ENCODE results near the gene VTI1A.

DNA sequence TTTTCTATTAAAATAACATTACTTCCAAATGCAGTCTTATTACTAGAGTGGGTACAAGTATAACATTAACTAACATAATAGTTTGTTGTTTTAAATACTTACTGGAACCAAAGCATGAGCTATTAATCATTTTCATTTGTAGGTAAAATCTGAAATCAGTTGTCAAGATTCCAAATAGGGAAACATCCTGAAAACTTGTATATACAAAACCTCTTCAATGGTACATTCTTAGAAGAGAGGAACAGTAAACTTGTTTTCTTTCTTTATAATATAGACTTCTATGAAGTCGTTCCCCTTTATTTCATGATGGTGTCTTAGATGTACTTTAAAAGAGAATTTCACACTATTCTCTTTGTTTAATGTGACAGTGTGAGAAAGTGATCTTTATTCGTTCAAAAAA, 85.9 kb downstream of the VTI1A start:
- TF ChIP-seq ZNF230 (CRISPR knock-in tag; IDR thresholded peaks at IDR 0.05) (no peak), DNMT1 (CRISPR knock-in tag; IDR thresholded peaks at IDR 0.05) (no peak), YY1 (IDR thresholded peaks at IDR 0.05; ENCODE audit: insufficient read depth, insufficient replicate concordance, low read depth, low read length) (no peak), PTBP1 (IDR thresholded peaks at IDR 0.05; ENCODE audit: low read depth, low read length, poor library complexity, severe bottlenecking) (no peak), SNAPC2 (CRISPR knock-in tag; IDR thresholded peaks at IDR 0.05) (no peak), ZNF543 (CRISPR knock-in tag; IDR thresholded peaks at IDR 0.05) (no peak), KAT2B (IDR thresholded peaks at IDR 0.05; ENCODE audit: borderline replicate concordance, low read depth, low read length) (no peak), SP2 (CRISPR knock-in tag; IDR thresholded peaks at IDR 0.05) (no peak), BRCA1 (CRISPR knock-in tag; IDR thresholded peaks at IDR 0.05) (no peak), RAD21 (CRISPR knock-in tag; IDR thresholded peaks at IDR 0.05) (no peak), E2F2 (CRISPR knock-in tag; IDR thresholded peaks at IDR 0.05; ENCODE audit: borderline replicate concordance) (no peak), ZNF124 (CRISPR knock-in tag; IDR thresholded peaks at IDR 0.05) (no peak), POLR2A (IDR thresholded peaks at IDR 0.05; ENCODE audit: insufficient read depth in 1 of 2, low read depth in 2 of 2, low read length in 2 of 2) (no peak)
- TF ChIP-seq, protein P1, sequence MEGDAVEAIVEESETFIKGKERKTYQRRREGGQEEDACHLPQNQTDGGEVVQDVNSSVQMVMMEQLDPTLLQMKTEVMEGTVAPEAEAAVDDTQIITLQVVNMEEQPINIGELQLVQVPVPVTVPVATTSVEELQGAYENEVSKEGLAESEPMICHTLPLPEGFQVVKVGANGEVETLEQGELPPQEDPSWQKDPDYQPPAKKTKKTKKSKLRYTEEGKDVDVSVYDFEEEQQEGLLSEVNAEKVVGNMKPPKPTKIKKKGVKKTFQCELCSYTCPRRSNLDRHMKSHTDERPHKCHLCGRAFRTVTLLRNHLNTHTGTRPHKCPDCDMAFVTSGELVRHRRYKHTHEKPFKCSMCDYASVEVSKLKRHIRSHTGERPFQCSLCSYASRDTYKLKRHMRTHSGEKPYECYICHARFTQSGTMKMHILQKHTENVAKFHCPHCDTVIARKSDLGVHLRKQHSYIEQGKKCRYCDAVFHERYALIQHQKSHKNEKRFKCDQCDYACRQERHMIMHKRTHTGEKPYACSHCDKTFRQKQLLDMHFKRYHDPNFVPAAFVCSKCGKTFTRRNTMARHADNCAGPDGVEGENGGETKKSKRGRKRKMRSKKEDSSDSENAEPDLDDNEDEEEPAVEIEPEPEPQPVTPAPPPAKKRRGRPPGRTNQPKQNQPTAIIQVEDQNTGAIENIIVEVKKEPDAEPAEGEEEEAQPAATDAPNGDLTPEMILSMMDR (CRISPR knock-in tag; IDR thresholded peaks at IDR 0.05) = no peak

Data from HepG2 (cell line).